Sigmoid colon (tissue), 7 donors: ENCODE data around the gene MUC5AC. TPM values are rescaled to one million over a fixed set of nuclear protein-coding genes. Genes with fewer than 3 reads are reported as not detected.

Experiments
- DNase-seq: peaks from one replicate; pipeline ENCODE4 v3.0.0-alpha.2; 2019
- H3K27ac ChIP-seq, 4 donors: fragments of 200-600 bp; sonication (generic); one replicate each; pipeline ENCODE4 v1.5.1; 2016 to 2019; ENCODE audit warnings: mild to moderate bottlenecking in 1 of 4
- H3K27me3 ChIP-seq, 3 donors: fragments of 200-600 bp; sonication (generic); one replicate each; pipeline ENCODE4 v1.5.1; 2019; ENCODE audit warnings: mild to moderate bottlenecking in 1 of 3
- H3K36me3 ChIP-seq, 4 donors: fragments of 200-600 bp; sonication (generic); one replicate each; pipeline ENCODE4 v1.5.1; 2016 to 2019
- H3K4me1 ChIP-seq, 4 donors: fragments of 200-600 bp; sonication (generic); one replicate each; pipeline ENCODE4 v1.5.1; 2017 to 2019
- H3K4me3 ChIP-seq, 4 donors: fragments of 200-600 bp; sonication (generic); one replicate each; pipeline ENCODE4 v1.5.1; 2017 to 2019; ENCODE audit warnings: mild to moderate bottlenecking in 2 of 4, moderate library complexity in 1 of 4
- H3K9me3 ChIP-seq, 4 donors: fragments of 200-600 bp in 3 of 4; sonication (generic) in 3 of 4; one replicate each; pipeline versions ENCODE4 v1.5.1 to v1.6.1; 2013 to 2019
- EP300 ChIP-seq, 4 donors: sonication (generic); formaldehyde crosslinking; IDR thresholded peaks; one replicate each; pipeline ENCODE4 v1.6.1; 2017; ENCODE audit warnings: antibody characterized with exemption in 4 of 4
- POLR2A ChIP-seq, 2 donors: fragments of 450-650 bp; IDR thresholded peaks; one replicate each; pipeline ENCODE4 v1.6.1; 2016; ENCODE audit warnings: antibody characterized with exemption in 2 of 2, mild to moderate bottlenecking in 2 of 2, moderate library complexity in 2 of 2
- POLR2AphosphoS5 ChIP-seq, 4 donors: sonication (generic); formaldehyde crosslinking; IDR thresholded peaks; one replicate each; pipeline ENCODE4 v1.6.1; 2017; ENCODE audit warnings: antibody characterized with exemption in 4 of 4
- WGBS, 2 donors: extraction: QIAGEN DNeasy Blood & Tissue Kit; methylation state at CpG; one replicate each; pipeline ENCODE4 v1.1.7; 2013; 5-methylcytosine and 5-hydroxymethylcytosine counted together
- intact Hi-C: fragments of 100-400 bp; cut with DNase I; formaldehyde crosslinking; loops from one replicate; pipeline ENCODE4 v1.15.1; 2023
- polyA plus RNA-seq, 3 donors: library from polyadenylated mRNA; stranded (reverse); fragments of 200-250 nt; gene quantifications; one replicate each; pipeline ENCODE4 v1.2.3, GENCODE V29; 2013
- total RNA-seq, 4 donors: library from RNA; depleted of rRNA; stranded (reverse); fragments of >200 nt; gene quantifications; one replicate each; pipeline ENCODE4 v1.1.0, GENCODE V29; 2016
- TF ChIP-seq, protein P1 (sequence below), 4 experiments: fragments of 450-650 bp in 3 of 4; fragments of 200-600 bp in 1 of 4; IDR thresholded peaks; one replicate each; pipeline ENCODE4 v1.5.1; 2016 to 2019; ENCODE audit warnings: antibody characterized with exemption in 4 of 4, mild to moderate bottlenecking in 3 of 4, moderate library complexity in 2 of 4
- donor health status: healthy with polysubstance abuse.
- donor health status: Bipolar disorder and iron deficiency.
- donor health status: healthy.

Gene MUC5AC
- total and polyA plus RNA-seq, 7 donors, result under 0.01 to 0.09 (median under 0.01) TPM; not detected in 4

DNA sequence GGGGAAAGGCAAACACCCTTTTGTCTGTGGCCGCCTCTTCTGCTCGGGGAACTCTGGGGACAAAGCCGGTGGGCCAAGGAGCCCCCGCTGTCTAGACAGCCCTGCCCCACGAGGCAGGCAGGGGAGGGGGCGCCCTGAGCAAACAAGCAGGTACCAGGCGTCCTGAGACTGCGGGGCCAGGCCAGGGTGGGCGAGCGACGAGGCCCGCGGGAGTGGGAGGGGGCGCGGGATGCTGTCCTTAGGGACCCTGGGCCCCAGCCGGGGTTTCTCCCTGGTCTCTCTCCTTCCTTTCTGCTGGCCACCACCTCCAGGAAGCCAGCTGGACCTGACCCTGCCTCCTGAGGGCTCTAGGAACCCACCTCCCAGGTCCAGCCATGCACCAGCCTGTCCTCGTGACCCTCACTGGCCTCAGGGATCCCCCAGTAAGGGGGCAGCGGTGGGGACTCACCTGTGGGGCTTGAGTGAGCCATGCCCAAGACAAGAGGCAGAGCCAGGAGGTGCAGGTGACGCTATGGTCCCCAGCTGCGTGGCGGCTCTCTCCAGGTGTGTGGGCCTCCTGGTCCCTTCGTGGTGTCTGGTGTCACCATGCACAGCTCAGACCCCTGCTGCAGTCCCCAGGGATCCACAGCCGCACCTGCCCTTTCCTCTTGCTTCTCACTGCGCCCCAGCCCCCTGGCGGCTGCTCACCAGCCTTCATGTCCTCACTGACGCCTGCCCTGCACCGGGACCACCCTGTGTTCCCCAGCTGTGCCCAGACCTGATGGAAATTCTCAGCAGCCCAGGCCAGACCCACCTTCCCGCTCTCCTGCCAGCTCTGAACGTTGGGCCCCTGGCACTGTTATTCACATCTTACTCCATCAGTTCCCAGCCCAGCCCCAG is 26.5 kb upstream of the MUC5AC start:
- DNase-seq, result peak; percentile 48
- 59 to 80% methylated on average over 29 of the region's 29 CpGs for WGBS, 2 donors
- Histone ChIP-seq H3K4me1 (no peaks in the 10 kb centered on the region), H3K9me3 (peaks cover 0 to 14% (median 4%) of the 10 kb centered on the region in 4 donors), H3K4me3 (no peak overlapping the region), H3K27me3 (peaks cover 0 to 14% (median 0%) of the 10 kb centered on the region in 3 donors), H3K36me3 (no peaks in the 10 kb centered on the region), H3K27ac (no peak overlapping the region)
- TF ChIP-seq POLR2AphosphoS5 (IDR thresholded peaks at IDR 0.05) (no peak), POLR2A (IDR thresholded peaks at IDR 0.05) (no peak)
- intact Hi-C loops, result no loop called here

GRCh38 chr11:1134848-1135445 is 22.8 kb upstream of the MUC5AC start:
- no peak overlapping the region for H3K27ac ChIP-seq
- DNase-seq, result no peak
- peaks cover 0 to 14% (median 4%) of the 10 kb centered on the region in 4 donors for H3K9me3 ChIP-seq
- no peaks in the 10 kb centered on the region for H3K36me3 ChIP-seq
- 72 to 74% methylated on average over 1 of the region's 1 CpG for WGBS, 2 donors
- no peaks in the 10 kb centered on the region for H3K4me1 ChIP-seq
- H3K27me3 ChIP-seq, result peaks cover 0 to 15% (median 0%) of the 10 kb centered on the region in 3 donors
- no peak for TF ChIP-seq POLR2A (IDR thresholded peaks at IDR 0.05)
- no peak for TF ChIP-seq EP300 (IDR thresholded peaks at IDR 0.05)
- TF ChIP-seq, protein P1, sequence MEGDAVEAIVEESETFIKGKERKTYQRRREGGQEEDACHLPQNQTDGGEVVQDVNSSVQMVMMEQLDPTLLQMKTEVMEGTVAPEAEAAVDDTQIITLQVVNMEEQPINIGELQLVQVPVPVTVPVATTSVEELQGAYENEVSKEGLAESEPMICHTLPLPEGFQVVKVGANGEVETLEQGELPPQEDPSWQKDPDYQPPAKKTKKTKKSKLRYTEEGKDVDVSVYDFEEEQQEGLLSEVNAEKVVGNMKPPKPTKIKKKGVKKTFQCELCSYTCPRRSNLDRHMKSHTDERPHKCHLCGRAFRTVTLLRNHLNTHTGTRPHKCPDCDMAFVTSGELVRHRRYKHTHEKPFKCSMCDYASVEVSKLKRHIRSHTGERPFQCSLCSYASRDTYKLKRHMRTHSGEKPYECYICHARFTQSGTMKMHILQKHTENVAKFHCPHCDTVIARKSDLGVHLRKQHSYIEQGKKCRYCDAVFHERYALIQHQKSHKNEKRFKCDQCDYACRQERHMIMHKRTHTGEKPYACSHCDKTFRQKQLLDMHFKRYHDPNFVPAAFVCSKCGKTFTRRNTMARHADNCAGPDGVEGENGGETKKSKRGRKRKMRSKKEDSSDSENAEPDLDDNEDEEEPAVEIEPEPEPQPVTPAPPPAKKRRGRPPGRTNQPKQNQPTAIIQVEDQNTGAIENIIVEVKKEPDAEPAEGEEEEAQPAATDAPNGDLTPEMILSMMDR (IDR thresholded peaks at IDR 0.05), result no peak
- no peak for TF ChIP-seq POLR2AphosphoS5 (IDR thresholded peaks at IDR 0.05)
- no peak overlapping the region for H3K4me3 ChIP-seq
- intact Hi-C loops, result no loop called here

DNA sequence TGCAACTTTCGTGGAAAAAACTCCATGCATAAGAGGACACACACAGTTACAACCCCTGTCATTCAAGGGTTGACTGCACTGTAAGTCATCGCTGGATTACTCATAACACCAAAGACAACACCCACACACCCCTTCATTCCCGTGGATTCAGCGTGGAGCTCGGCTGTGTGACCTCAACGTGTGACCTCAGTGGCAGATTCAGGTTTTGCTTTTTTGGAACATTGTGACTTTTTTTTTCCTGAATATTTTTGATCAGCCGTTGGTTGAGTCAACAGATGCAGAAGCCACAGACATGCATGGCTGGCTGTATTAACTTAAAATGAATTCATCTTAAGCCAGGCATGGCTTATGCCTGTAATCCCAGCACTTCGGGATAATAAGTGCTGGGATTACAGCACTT is 19.7 kb upstream of the MUC5AC start:
- TF ChIP-seq, protein P1 (IDR thresholded peaks at IDR 0.05), result no peak
- no peak for TF ChIP-seq POLR2A (IDR thresholded peaks at IDR 0.05)
- no peak for TF ChIP-seq POLR2AphosphoS5 (IDR thresholded peaks at IDR 0.05)
- TF ChIP-seq EP300 (IDR thresholded peaks at IDR 0.05), result no peak
- intact Hi-C loops, result no loop called here
- Histone ChIP-seq H3K27me3 (peaks cover 0 to 17% (median 0%) of the 10 kb centered on the region in 3 donors), H3K4me3 (no peak overlapping the region), H3K4me1 (no peaks in the 10 kb centered on the region), H3K36me3 (no peaks in the 10 kb centered on the region), H3K27ac (no peak overlapping the region), H3K9me3 (peaks cover 0 to 12% (median 7%) of the 10 kb centered on the region in 4 donors)
- DNase-seq, result no peak
- 72 to 77% methylated on average over 8 of the region's 8 CpGs for WGBS, 2 donors

- TF ChIP-seq POLR2AphosphoS5 (IDR thresholded peaks at IDR 0.05) (no peak), EP300 (IDR thresholded peaks at IDR 0.05) (no peak), POLR2A (IDR thresholded peaks at IDR 0.05) (no peak)
- TF ChIP-seq, protein P1 (IDR thresholded peaks at IDR 0.05), result no peak
- DNase-seq, result no peak
- H3K27me3 ChIP-seq, result peaks cover 0 to 17% (median 0%) of the 10 kb centered on the region in 3 donors
- no peaks in the 10 kb centered on the region for H3K4me1 ChIP-seq
- H3K4me3 ChIP-seq, result no peak overlapping the region
- no peak overlapping the region for H3K27ac ChIP-seq
- intact Hi-C loops, result no loop called here
- 36 to 55% methylated on average over 12 of the region's 12 CpGs for WGBS, 2 donors
- peaks cover 0 to 14% (median 8%) of the 10 kb centered on the region in 4 donors for H3K9me3 ChIP-seq
- no peaks in the 10 kb centered on the region for H3K36me3 ChIP-seq
Measured at GRCh38 chr11:1139441-1140083, 18.2 kb upstream of the MUC5AC start.
